ENCODE results near the gene USO1. TPM values are rescaled to one million over a fixed set of nuclear protein-coding genes. Genes with fewer than 3 reads are reported as not detected.

Gene USO1
- total RNA-seq, 4 donors from 2014 or later, result 57.5 to 112 (median 80.1) TPM

DNA sequence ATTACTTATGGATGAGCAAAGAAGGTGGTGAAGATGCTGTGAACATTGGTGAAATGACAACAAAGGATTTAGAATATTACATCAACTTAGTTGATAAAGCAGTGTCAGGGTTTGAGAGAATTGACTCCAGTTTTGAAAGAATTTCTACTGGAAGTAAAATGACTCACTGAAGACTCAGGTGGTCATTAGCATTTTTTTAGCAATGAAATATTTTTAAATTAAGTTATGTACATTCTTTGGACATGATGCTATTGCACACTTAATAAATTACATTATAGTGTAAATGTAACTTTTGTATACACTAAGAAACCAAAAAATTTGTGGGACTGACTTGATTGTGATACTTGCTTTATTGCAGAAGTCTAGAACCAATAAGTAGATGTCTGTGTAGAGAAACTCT, 56.9 kb downstream of the USO1 start:
- TF ChIP-seq, protein P1, sequence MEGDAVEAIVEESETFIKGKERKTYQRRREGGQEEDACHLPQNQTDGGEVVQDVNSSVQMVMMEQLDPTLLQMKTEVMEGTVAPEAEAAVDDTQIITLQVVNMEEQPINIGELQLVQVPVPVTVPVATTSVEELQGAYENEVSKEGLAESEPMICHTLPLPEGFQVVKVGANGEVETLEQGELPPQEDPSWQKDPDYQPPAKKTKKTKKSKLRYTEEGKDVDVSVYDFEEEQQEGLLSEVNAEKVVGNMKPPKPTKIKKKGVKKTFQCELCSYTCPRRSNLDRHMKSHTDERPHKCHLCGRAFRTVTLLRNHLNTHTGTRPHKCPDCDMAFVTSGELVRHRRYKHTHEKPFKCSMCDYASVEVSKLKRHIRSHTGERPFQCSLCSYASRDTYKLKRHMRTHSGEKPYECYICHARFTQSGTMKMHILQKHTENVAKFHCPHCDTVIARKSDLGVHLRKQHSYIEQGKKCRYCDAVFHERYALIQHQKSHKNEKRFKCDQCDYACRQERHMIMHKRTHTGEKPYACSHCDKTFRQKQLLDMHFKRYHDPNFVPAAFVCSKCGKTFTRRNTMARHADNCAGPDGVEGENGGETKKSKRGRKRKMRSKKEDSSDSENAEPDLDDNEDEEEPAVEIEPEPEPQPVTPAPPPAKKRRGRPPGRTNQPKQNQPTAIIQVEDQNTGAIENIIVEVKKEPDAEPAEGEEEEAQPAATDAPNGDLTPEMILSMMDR (IDR thresholded peaks at IDR 0.05; ENCODE audit: low read depth), result no peak

DNA sequence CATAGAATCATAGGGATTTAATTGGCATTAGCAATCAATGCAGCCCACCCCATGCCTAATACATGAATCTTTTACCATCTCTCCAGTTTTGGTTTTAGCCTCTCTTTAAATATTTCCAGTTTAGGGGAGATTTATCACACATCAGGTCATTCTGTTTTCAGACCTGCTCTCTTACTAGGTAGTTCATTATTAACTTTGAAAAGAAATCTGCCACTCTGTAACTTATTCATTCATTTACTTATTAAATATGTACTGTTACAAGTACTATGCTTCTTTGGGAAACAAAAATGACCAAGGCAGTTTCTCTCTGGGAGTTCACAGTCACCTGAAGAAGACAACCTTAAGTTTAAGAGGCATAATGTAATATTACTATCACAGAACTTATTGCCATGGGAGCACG, 62.1 kb downstream of the USO1 start:
- TF ChIP-seq, protein P1 (IDR thresholded peaks at IDR 0.05; ENCODE audit: low read depth), result no peak

DNA sequence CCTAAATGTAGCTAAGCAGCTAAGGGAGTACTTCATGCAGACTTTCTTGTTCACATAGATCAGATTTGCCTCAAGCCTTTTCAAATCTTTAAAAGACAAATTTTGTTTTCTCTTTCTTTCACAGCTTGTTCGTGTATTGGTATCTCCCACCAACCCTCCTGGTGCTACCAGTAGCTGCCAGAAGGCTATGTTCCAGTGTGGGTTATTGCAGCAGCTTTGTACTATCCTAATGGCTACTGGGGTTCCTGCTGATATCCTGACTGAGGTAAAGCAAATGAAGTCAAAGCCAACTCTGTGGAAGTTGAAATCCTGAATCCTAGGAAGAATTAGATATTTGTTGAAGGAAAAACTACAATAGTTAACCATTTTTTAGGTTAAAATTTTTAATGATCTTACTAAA, 62.6 kb downstream of the USO1 start:
- TF ChIP-seq, protein P1 (IDR thresholded peaks at IDR 0.05; ENCODE audit: low read depth), result no peak

DNA sequence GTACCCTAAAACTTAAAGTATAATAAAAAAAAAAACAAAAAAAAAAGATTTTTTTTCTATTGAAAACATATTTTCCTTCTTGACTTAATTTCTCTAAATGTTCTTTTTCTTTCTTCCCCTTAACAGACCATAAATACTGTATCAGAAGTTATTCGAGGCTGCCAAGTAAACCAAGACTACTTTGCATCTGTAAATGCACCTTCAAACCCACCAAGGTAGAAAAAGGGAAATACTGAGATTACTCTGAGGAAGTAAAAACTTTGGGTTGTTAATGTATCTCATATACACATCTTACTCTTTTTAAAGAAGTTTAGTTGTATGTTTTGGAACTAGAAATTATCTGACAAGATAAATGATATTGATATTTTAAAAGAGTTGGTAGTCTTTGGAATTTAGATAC, 65.6 kb downstream of the USO1 start:
- TF ChIP-seq, protein P1 (IDR thresholded peaks at IDR 0.05; ENCODE audit: low read depth), result no peak

DNA sequence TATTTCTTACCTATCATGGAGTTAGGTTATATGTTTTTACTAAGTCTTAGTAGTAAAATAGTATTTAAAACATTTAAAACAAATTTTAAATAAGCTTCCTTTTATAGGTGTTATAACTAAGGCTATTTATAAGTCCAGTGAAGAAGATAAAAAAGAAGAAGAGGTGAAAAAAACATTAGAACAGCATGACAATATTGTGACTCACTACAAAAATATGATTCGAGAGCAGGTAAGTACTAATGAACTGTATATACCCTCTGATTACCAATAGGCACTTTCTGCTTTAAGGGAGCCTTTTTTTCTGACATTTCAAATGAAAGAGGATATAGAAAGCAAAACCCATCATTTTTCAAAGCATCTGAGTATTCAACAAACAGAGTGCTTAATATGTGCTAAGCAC, 76.6 kb downstream of the USO1 start:
- TF ChIP-seq, protein P1 (IDR thresholded peaks at IDR 0.05; ENCODE audit: low read depth), result no peak

DNA sequence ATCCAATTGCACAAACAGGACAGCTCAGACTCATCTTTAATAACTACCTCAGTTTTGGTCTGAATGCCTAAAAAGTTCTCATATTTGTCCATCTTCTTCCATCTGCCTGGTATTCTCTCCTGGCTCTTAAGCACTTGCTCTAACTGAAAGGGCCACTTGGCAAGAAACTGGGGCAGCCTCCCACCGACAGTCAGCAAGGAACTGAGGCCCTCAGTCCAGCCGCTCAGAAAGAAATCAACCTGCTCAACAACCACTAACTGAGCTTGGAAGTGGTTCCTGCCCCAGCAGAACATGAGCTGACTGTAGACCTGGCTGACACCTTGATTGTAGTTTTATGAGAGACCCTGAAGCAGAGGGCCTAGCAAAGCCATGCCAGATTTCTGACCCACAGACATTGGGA, 93.5 kb downstream of the USO1 start:
- TF ChIP-seq, protein P1 (IDR thresholded peaks at IDR 0.05; ENCODE audit: low read depth), result no peak

DNA sequence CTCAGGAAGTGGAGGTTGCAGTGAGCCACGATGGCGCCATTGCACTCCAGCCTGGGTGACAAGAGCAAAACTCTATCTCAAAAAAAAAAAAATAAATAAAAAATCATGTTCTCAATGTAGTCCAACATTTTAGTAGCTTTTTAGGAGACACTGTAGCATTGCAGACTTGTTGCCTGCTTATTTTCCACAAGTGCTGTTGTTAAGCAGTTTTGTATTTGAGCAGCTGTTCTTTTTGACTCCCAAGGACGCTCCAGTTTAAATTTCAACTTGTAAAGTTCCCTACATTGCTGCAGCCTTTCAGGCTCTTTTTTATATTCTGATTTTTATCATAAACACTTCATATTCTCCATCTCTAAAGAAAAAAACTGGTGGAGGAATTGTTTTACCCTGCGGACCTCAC, 94.7 kb downstream of the USO1 start:
- TF ChIP-seq, protein P1 (IDR thresholded peaks at IDR 0.05; ENCODE audit: low read depth), result no peak

Data from subcutaneous adipose tissue (tissue), 4 donors.